Renal cortical epithelial cell (primary cell): ENCODE measurements around the gene HSDL2. TPM values are rescaled to one million over a fixed set of nuclear protein-coding genes. Genes with fewer than 3 reads are reported as not detected.

ENCODE experiments used
- DNase-seq: peaks from one replicate; pipeline ENCODE4 v3.0.0-alpha.2; 2011; ENCODE audit warnings: low read depth
- total RNA-seq: library from RNA; depleted of rRNA; stranded (reverse); fragments of >200 nt; gene quantifications from 2 replicates; pipeline ENCODE4 v1.2.3, GENCODE V29; 2014

HSDL2 gene
- total RNA-seq, 1 donor from 2014 or later, result 64.2 TPM

DNA sequence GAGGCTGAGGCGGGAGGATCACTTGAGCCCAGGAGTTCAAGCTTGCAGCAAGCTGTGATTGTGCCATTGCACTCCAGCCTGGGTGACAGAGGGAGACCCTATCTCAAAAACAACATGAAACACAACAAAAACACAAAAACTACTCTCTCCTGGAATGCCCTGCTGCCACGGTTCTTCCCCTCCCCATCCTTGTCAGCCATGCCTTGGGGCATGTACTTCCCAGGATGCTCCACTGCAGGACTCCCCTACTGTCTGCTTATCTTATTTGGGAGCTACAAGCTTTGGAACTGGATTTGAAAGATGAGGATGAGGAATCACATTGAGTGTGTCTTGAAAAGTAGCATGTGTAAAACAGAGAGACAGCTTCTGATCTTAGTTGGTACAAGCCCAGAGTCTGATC lies 66.6 kb downstream of the HSDL2 start:
- DNase-seq, result no peak

GRCh38 chr9:112447283-112447761 lies 67.4 kb downstream of the HSDL2 start:
- peak; percentile 13 for DNase-seq

DNA sequence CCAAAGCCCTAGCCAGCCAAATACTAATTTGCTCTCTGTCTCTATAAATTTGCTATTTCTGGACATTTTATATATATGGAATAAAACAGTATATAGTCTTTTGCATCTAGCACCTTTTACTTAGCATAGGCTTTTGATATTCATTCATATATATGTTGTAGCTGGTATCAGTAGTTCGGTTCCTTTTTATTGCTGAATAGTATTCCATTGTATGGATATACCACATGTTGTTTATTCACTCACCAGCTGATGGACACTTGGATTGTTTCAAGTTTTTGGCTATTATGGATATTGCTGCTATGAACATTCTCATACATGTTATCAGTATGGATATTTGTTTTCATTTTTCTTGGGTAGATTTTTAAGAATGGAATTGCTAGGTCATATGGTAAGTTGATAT lies 82.9 kb downstream of the HSDL2 start:
- DNase-seq, result no peak

DNA sequence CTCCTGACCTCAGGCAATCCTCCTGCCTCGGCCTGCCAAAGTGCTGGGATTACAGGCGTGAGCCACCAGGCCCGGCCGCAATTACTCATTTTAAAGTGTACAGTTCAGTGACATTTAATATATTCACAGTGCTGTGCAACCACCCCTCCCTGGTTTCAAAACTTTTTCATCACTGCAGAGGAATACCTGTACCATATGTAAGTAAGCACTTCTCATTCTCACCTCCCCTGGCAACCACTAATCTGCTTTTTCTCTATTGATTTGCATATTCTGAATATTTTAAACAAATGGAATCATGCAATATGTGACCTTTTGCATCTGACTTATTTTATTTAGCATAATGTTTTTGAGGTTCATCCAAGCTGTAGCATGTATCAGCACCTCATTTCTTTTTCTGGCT lies 85.4 kb downstream of the HSDL2 start:
- no peak for DNase-seq

- no peak for DNase-seq
Observed at GRCh38 chr9:112472996-112473395, 93.1 kb downstream of the HSDL2 start.

DNA sequence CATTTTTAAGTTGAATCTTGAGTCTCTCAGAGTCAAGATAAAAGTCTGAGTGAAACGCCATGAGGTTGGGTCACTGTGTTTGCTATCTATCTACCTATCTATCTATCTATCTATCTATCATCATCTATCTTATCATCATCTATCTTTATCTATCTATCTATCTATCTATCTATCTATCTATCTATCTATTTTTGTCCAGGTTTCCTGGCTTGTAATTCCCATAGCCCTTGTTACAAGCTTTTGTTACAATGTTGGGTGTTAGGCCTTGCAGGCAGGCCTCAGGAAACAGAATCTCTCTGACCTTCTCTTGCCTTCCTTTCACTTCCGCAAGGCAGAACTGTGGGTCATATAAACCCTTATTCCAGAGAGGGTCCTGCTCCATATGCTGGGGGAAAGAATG lies 94.1 kb downstream of the HSDL2 start:
- DNase-seq, result no peak

DNA sequence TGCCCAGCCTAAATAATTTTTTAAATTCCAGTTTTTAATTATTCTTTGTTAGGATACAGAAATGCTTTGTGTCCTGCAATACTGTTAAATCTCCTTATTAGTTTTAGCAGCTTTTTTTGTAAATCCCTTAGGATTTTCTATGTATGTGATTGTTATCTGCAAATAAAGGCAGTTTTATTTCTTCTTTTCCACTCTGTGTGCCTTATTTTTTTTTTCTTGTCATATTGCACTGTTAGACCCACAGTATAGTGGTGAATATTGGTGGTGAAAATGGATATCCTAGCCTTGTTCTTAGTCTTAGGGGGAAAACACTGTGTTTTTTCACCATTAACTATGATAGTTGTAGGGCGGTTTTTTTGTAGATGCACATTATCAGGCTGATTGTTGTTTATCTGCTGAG lies 95.4 kb downstream of the HSDL2 start:
- no peak for DNase-seq

DNA sequence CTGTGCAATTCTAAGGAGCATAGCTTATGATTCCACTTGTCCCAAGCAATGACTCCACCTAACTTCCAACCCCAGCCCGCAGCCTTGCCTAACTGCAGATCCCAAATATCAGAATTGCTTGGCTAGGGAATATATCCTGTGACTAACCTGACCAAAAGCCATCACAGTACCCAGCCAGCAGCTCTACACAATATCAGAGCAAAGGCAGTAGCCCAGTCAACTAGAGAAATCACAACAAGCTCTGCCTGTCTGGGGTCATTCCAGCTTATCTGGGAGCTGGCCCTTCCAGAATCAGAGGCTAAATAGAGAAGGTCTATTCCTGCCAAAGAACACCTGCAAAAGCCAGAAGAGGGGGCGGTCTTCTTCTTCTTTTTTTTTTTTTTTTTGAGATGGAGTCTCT lies 97.4 kb downstream of the HSDL2 start:
- no peak for DNase-seq

DNA sequence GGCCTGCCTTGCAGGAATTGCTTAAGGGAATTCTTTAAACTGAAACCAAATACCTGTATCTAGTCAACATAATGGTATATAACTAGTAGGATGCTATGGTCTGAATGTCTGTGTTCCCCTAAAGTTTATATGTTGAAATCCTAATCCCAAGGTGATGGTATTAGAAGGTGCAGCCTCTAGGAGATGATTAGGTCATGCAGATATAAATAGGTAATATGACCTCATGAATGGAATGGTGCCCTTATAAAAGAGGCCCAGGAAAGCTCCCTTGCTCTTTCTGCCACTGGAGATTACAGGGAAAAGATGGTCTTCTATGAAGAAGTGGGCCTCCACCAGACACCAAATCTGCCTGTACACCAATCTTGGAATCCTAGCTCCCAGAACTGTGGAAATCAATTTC lies 99.3 kb downstream of the HSDL2 start:
- DNase-seq, result no peak

- DNase-seq, result no peak
Observed at GRCh38 chr9:112484607-112485006, 104.7 kb downstream of the HSDL2 start.

GRCh38 chr9:112485574-112485973 lies 105.7 kb downstream of the HSDL2 start:
- no peak for DNase-seq

- peak; percentile 66 for DNase-seq
Observed at GRCh38 chr9:112486221-112487007, 106.5 kb downstream of the HSDL2 start, which contains the start of gene KIAA1958. Gene KIAA1958 (plus strand): TSS chr9:112486827. CDS start chr9:112574081, 87,254 bp downstream.

GRCh38 chr9:112487008-112487798 lies 107.3 kb downstream of the HSDL2 start:
- no peak for DNase-seq

- peak; percentile 40 for DNase-seq
Observed at GRCh38 chr9:112487799-112488340, 108.0 kb downstream of the HSDL2 start.

- DNase-seq, result no peak
Observed at GRCh38 chr9:112489039-112489546, 109.2 kb downstream of the HSDL2 start.

DNA sequence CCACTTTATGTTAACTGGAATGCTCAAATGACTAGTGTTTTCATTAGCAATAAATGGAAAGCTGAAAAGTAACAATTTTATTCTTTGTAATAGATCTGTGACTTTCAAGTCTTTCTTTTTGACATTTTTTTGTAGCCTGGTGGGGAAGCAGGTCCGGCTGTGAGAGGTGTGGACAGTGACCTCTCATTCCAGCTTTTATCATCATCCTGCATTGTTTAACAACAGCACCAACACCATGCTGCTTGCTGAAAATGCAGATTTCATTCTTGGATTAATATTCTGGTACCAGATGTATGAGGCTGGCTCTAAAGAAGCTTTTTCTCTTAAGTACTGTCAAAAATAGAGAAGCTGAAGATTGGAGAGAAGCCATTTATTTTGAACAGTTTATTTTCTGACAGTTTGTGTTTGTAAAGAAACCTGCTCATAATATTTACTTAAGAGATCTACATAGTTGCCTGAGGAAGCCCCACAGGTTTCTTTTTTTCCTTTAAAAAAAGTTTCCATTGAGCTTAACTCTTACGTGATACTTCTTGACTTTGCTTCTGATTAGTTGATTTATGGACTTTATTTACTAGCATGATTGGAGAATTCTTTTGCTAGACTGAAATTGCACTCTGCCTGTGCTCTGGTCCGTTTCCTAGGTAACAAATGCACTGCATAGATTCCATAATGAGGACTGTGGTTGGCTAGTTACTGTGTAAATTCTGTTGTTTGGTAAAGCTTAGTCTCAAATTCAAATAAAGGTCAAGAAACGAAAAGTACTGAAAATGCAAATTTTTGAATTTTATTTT lies 110.2 kb downstream of the HSDL2 start:
- DNase-seq, result peak; percentile 34

DNA sequence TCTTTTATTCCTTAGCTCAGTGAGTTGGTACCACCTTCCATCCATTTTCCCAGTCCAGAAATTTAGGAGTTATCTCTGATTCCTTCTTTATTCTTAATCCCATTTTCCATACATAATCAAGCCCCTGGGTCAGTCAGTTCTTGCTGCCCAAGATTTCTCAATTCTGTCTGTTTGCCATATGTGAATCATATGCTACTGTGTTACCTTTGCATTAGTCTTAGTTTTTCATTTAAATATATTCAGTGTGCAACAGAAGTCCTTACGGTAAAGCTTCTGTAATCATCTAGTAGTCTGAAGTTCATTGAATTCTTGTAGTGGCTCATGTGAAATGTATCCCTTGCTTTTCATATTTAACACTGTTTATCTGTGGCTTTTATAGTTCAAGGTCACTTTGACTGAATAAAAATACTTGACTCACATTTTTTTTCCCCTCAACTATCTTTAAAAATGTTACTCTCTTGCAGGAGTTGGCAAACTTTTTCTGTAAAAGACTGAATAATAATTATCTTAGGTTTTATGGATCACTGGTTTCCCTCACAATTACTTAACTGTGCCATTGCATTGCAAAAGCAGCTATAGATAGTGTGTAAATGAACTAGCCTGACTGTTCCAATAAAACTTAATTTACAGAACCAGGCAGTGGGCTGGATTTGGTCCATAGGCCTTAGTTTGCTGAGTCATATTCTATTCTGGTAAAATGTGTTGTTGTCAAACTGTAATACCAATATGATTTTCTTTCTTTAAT lies 113.7 kb downstream of the HSDL2 start:
- DNase-seq, result peak; percentile 86

- DNase-seq, result no peak
Observed at GRCh38 chr9:112494153-112494552, 114.2 kb downstream of the HSDL2 start.

GRCh38 chr9:112495614-112496013 lies 115.7 kb downstream of the HSDL2 start:
- no peak for DNase-seq

- DNase-seq, result no peak
Observed at GRCh38 chr9:112496074-112496722, 116.3 kb downstream of the HSDL2 start.
